MM.1S (cell line): ENCODE measurements around the gene NTRK2.

Experiments
- CTCF ChIP-seq: fragments of 300-600 bp; sonication (generic); IDR thresholded peaks from 2 replicates; pipeline ENCODE4 v1.5.1; 2016; ENCODE audit warnings: antibody characterized with exemption, low read length, mixed read lengths
- EZH2phosphoT487 ChIP-seq: fragments of 300-600 bp; sonication (generic); IDR thresholded peaks from 2 replicates; pipeline ENCODE4 v1.6.1; 2018; ENCODE audit warnings: antibody characterized with exemption, low read length

GRCh38 chr9:84659313-84659712 lies 10.2 kb upstream of the NTRK2 start:
- no peak for TF ChIP-seq CTCF
- TF ChIP-seq EZH2phosphoT487, result no peak
